GM19395 (cell line): ENCODE results near the gene NFASC.

ENCODE experiments used
- ATAC-seq: cut with Tn5 transposase; IDR thresholded peaks from one replicate; pipeline ENCODE4 v1.9.1; 2021; ENCODE audit warnings: mild to moderate bottlenecking, moderate library complexity; ENCODE audit not compliant: unreplicated experiment

The NFASC gene

DNA sequence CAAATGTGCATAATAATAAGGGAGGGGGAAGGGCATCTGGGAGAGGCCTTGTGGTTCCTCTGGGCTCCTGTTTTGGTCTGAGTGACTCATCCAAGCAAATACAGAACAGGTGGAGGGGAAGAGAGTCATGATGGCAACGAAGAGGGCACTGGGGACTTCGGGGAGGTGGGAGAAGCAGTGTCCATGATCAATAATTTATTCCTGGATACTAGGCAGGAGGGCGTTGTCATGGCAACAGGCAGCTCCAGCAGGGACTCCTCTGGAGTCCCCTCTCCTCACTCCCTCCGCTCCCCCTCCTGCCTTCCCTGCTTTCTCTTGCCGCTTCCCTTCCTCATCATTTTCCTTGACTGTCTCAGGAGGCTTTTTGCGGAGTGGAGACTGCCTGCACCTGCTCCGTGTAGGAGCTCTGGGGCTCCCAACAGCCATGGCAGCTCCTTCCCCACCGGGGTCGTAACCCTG, 12.3 kb upstream of the NFASC start:
- no peak for ATAC-seq

DNA sequence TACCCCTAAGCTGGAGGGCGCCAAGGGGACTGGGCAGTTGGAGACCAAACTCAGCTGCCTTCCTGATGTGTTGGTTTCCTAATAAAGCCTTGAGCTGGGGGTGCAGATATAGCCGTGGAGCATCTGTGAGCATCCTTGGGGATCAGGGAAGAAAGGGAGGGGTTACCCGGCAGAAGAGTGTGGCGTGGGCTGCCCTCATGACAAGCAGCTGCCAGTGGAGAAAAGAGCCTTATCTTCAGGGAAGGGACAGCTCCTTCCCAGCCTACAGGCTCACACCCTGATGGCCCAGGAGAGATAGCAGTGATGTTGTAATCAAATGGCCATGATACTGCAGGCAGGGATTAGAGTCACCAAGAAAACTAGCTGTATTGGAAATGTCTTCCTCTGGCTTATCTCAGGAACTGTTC, 10.8 kb upstream of the NFASC start:
- no peak for ATAC-seq

DNA sequence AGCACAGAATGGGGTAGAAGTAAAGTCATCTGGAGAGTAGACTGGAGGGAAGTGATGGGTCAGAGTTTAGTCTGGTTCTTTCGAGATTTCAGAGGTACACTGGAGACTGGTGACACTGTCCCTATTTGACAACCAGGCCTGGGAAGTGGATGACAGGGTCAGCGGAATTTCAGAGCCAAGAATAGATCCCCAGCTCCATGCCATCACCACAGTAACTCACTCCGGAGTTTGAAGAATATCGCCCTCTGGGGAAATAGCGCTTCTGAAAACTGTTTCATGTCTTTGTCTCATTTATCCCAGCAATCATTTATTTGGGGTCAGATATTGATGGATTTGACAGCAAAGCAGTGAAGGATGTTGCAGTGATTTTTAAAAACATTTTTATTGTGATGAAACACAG, 7.6 kb upstream of the NFASC start:
- no peak for ATAC-seq

DNA sequence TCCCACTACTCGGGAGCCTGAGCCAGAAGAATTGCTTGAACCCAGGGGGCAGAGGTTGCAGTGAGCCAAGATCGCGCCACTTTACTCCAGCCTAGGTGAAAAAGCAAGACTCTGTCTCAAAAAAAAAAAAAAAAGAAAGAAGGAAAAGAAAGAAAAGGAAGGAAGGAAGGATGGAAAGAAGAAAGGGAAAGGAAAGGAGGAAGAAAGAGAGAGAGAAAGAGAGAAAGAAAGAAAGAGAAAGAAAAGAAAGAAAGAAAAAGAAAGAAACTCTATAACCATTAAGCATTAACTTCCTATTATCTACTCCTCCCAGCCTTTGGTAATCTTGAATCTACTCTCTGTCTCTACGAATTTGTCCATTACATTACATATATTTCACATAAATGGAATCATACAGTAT, 6.9 kb upstream of the NFASC start:
- no peak for ATAC-seq

DNA sequence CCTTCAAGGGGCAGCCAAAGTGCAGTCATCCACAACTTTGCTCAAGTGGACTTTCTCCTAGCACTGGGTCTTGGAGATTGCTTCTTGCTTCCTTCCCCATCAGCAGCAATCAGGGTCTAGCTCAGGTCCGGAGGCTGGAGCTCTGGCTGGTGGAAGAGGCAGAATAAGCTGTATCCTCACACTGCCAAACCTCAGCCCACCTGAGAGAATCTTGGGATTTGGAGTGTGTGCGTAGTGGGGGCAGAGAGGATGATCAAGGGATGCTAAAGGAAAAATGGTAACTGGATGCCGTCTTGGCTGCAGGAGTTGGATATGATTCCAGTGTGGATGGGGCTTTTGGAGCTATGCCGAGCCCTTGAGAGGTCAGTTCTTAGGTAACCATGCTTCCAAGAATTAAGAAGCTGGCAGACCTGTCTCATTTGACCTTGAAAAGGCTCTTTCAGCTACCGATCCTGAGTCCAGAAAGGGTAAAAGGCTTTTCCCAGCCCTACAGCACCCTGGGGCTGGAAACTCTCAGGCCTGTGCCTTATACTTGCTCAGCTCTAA, 4.5 kb upstream of the NFASC start:
- ATAC-seq = no peak

DNA sequence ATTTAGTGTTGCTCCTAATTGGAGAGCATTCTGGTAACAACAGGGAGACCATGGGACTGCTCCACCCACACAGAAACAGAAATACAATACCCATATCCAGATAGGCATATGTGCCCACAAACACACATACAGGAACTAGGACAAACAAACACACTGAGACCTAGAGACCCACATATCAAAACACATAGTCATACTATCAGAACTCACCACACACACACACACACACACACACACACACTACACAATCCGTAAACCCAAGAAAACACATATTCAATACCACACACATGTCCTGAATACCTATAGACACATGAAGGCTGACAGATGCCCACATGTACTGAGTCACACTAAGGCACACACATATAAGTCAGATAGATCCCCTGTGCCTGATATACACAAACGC, 3.5 kb upstream of the NFASC start:
- no peak for ATAC-seq

DNA sequence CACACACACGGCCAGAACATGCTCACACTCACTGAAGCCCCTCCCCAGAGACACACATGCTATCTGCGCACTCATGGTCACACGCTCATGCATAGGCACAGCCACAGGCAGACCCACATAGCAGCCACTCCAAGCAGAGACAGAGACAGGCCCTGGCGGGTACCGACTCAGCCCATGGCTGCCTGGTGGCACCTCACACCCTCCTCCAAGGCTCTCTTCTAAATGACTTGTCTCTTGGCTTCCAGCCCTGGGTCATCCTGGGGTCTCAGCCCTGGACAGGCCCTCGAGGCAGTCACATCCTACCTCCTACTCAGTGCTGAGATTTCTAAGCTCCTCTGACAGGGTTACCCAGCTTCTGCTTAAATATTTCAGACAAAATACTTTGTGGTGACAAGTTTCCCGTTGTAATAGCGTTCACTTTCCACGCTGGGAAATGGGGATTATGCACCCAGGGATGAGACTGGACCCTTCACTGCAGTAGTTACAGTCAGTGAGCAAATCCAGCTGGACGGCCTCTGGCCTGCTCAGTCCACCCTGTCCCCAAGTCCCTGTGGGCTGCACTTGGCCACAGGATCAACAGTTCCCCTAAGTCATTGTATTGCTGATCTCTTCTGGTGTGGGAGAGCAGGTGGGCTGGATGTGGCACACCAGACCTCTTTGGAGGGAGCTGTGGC, 2.9 kb upstream of the NFASC start:
- ATAC-seq = no peak

DNA sequence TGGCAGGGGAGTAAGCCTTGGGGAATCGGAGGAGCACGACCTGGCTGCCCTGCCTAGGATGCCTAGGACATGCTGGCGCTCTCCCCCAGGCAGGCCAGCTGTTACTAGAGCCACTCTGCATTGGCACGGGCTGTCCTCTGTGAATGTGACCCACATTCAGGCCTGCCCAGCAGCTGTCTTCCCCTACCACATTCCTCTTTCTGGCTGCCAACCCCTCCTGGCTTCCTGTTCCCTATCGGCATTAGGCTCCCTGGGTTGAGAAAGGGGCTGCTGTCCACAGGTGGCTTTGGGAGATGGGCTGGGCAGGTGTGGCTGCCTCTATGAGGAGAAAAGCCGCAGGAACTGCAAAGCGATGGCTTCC, 2.3 kb upstream of the NFASC start:
- no peak for ATAC-seq

DNA sequence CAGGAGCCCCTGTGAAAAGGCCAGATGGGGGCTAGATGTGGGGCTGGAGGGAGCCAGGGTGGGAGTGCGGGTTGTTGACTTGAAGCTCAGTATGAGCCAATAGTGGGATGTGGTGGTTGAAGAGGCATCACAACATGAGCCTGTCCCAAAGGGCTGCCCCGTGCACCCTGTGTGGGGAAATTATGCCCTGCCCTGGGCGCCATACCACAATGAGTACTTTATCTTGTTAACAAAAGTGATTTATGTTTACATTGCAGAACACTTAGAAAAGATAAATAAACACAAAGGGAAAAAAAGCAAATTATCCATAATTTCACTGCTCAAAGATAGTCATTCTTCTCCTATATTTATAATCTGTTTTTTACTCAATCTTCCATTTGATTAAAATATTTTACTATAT, 1.6 kb upstream of the NFASC start:
- ATAC-seq = no peak

DNA sequence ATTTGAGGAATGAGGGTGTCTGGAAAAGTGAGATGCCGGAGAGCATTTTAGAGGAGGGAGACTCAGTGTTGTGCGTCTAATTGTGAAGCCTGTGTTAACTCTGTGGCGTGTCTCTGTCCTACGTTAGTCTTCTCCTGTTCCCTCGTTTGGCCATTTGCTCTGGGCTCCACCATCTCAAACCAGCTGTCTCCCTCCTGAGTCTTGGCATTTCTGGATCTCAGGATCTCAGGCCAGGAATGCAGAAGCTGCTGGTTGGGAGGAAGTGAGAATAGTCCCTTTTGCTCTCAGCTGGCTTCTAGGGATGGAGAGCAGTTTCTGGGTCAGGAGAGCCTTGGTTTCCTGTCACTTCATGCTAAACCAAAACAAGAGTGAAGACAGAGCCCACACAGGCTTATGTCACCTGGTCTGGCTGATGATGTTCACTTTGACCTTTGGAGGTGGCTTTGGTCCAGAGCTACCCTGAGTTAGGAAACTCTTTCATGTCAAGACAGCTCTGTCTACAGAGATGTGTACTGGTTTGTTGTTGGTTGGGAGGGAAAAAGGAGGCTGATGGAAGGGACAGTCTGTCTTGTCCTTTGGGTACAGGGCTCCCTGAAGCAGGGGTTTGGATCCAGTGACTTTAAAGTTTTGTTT, 859 bp downstream of the NFASC start:
- no peak for ATAC-seq

DNA sequence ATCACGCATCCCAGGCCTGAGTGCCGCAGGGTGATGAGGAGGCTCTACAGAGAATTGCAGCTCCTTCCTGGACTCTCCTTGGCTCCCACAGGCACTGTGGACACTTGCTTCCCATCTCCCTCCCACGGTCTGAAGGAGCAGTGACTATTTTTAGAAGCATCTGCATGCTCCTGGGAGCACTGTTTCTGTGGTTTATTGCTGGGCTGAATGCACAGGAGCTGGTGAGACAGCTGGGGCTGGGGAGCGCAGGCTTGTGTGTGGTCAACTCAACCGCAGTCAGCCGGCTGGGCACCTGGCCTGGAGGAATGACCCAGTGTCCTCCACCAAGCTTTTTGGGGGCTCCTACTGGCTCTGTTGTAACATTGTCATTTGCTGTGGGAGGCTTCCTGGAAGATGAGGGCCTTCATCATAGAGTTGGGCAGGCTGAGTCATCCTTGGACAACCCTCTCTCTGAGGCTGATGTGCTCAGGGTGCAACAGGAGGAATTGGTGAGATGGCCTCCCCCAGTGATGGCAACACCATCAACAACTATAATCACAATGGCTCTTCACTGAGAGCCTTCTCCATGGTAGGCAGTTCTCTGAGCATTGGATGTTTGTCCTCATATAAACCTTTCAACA, 1.7 kb downstream of the NFASC start:
- ATAC-seq = no peak

DNA sequence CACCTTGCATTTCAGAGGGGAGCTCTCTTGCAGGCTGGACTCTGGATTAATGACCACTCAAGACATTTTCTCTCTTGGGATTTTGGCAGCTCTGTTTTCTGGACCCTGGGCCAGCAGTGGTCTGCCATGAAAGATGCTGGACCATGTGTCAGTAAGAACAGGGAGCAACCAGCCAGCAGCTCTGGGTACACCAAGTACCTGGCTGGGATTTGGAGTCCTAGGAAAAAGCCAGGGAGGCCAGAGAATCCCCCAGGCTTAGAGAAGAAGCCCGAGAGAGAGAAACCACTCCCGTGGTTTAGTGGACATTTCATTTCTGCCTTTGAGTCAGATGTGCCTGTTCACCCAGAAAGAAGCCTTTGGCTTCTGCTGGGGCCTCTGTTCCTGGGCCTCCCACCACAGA, 2.5 kb downstream of the NFASC start:
- ATAC-seq = no peak

DNA sequence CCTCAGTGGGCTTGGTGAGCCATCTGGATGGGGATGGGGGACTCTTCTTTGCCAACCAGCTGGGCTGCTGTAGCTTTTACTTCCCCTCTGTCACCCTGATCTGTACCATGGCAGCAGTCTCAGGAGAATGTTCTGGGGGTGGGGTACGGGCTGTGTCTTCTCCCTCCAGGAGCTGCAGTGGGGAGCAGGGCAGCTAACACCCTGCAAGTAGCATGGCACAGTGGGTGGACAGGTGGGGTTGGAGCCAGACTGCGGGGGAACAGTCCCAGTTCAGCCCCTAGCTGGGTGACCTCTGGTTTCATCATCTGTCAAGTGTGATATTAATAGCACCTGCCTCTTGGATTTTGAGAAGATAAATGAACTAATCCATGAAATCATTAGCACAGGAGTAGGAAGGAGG, 3.1 kb downstream of the NFASC start:
- ATAC-seq = no peak

DNA sequence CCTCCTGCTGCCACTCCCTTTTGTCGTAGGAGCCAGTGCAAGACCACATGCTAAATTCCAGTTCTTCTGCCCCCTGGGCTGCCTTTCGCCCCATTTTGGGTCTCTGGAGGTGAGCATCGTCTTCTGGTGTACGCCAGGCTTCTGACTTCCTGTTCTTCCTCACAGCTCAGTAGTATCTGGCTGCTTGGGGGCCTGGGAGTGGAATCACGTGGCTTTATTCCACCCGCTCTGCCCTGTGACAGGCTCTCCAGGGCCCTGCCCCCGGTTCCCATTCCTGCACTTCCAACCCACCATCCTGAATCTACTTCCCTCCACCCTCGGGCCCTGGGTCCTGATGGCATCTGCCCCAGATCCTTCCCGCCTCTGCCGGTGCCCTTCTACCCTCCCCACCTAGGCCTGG, 3.6 kb downstream of the NFASC start:
- no peak for ATAC-seq

DNA sequence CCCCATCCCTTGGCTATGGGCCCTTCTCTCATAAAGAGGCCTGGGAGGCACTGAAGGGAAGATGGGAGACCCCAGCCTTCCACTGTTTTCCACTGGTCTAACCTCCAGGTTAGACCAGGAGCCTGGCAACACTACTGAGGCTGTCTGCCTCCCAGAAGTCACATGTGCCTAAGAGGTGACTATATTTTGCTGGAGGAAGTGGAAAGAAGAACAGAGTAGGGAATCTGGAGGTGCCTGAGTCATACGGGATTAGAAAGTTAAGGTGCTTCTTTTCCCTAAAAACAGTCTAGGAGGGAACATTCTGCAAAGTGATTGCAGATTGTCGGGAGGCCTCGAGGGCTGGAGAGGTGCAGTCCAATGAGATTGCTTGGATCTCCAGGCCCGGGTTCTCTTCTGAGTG, 4.6 kb downstream of the NFASC start:
- ATAC-seq = no peak

DNA sequence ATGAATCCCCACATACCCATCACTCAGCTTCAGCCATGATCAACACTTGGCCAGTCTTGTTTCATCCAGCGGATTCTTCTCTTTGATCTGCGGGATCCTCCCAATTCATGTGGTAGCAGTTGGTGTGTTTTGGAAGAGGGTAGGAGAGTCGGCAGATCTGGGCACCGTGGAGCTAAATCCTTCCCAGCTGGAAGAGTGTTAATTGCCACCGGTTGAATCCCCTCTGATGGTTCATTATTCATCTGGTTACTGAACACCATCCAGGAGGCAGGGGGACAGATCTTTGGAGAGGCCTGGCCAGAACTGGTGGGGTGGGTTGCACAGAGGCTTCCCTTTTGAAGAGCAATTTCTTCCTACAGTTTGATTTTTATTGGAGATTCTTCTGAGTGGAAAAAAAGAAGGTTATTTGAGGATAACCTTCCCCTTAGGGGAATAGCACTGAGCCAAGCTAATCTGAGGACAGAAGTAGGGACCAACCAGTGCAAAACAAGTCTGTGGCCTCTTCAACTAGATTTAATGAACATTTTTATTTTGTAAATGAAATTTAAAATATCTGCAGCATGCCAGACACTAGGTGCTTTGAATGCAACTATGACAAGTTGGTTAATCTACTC, 8.1 kb downstream of the NFASC start:
- ATAC-seq = no peak

DNA sequence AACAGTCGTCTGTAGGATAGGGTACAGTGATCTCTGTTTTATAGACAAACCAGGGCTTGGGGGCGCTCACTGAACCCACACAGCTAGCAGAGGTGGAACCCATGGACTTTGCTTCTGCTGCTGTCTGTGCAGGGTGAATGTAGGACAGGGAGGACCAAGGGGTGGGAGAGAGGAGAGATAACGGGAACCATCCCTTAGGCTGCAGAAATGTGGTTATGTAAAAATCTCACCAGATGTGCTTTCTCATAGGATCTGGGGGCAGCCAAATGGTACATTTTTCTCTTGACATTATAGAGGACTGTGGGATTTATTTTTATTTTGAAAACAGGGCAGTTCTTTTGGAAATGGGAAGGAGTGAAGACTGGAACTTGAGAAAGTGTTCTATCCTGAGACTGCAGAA, 8.7 kb downstream of the NFASC start:
- no peak for ATAC-seq

DNA sequence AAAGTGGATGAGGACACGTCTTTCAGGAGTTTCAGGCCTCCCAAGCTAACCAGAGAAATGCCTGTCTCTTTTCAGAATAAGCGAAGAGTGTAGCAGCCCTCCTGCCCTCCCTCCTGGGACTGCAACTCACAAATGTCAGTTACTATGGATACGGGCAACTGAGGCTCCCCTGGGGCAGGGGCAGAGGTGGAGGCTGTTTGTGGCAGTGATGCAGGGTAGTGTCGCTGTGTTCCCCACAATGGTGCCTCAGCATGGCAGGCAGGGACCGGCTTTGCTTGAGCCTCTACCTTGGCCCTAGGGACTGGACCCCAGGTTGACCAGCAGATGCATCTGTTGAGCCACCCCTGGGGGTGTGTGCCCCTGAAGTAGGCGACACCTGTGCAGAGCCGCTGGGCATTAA, 10.2 kb downstream of the NFASC start:
- ATAC-seq = no peak

DNA sequence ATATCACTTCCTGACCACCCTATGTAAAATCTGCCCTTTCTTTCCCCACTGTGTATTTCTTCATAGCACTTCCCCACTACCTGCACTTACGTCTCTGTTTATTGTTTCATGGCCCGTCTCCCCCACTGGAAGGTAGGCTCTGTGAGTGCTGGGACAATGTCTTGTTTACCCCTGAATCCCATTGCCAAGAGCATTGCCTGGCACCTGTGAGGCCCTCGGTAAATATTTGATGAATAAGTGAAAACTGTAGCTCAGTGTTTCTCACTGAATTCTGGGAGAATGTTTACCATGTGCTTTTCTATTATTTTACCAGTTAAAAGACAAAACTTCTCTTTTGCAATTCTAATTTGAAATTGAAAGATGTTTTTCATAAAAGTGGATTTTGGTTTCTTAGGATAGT, 11.8 kb downstream of the NFASC start:
- ATAC-seq = no peak

DNA sequence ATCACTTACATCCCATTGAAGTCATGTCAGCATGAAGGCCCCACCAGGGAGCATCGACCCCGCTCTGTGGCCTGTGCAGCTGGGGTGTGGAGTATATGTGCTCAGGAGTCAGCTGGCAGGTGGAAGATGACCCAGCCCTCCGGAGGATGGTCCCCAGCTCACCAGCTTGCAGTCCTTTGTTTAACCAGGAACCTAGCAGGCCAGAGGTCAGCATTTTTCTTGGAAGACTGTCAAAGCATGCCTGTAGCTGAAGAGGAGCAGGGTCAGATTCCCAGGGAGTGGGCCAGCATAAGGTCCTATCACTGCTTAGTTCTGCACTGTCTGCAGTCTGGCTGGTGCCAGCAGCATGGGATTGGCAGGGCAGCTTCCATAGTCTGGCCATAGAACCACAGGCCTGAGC, 12.7 kb downstream of the NFASC start:
- no peak for ATAC-seq

DNA sequence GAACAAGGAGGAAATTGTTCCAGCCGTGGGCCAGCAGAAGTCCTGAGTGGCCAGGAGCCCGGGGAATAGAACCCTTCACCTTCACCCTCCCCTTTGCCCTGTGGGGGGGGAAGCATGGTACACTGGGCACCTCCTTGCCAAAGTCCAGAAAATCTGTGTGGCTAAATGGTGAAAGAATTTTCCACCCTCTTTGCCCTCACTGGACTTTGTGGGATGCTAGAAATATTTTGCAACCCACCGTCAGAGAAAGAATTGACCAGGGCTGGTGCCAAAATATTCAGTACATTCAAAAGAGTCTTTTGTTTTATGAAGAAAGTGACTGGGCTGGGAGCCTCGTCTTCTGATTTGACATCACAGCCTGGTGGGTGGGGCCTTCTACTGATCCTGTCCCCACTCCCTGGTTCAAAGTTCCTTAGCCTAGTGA, 14.6 kb downstream of the NFASC start:
- no peak for ATAC-seq

DNA sequence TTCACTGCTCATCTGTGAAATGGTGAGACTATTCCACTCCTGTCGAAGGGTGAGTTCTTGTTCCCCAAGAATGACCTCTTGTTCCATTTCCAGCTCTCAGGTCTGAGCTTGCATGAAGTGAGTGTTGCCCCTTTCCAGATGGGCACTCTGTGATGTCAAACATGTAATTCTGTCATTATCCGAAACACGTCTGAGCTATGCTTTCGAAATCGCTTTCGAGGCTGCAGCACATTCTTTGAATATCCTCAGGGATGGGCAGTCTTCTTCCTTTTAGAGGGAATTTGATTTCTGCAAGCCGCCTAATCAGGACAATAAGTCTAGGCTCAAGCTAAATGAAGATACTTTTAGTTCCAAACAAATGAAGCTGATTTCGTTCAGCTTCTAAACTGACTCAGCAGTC, 15.1 kb downstream of the NFASC start:
- ATAC-seq = no peak
